Neuron (in vitro differentiated cells): ENCODE data around the gene GSTM4.
"Not testable (repeated sequence)": the region's sequence is repeated elsewhere in the genome, so short reads cannot be mapped to it uniquely, and the experiment has no call there.

Source experiments
- H2AFZ ChIP-seq: one replicate; pipeline ENCODE4 v1.6.1; 2013; ENCODE audit warnings: low read depth, mild to moderate bottlenecking, inconsistent platforms, low read length, moderate library complexity
- H3K27me3 ChIP-seq: one replicate; pipeline ENCODE4 v1.6.1; 2013; ENCODE audit warnings: low read length; ENCODE audit not compliant: insufficient read depth
- H3K36me3 ChIP-seq: one replicate; pipeline ENCODE4 v1.6.1; 2013; ENCODE audit warnings: low read length; ENCODE audit not compliant: insufficient read depth
- H3K4me1 ChIP-seq: one replicate; pipeline ENCODE4 v1.6.1; 2013; ENCODE audit warnings: low read length; ENCODE audit not compliant: insufficient read depth
- H3K4me3 ChIP-seq: 2 replicates; pipeline ENCODE4 v1.5.1; 2013; ENCODE audit warnings: mild to moderate bottlenecking, low read length, moderate library complexity
- H3K9me3 ChIP-seq: one replicate; pipeline ENCODE4 v1.6.1; 2013; ENCODE audit warnings: low read length

GSTM4 gene

DNA sequence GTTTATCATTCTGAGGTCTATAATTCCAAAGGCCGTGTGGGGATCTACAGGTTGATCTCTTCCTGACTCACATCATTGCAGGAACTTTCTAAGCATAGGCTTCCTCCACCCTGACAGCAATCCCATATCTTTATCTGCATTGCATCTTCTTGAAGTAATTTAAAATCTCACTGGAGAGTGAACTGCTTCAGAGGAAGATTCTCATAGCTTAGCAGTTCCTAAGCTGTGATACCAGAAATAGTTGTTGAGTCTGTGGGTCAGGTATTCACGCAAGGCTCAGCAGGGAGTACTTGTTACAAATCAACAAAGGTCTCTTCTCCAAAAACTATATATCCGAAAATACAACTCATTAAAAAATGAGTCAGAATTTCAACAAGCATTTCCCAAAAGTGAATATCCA is 39.2 kb downstream of the GSTM4 start:
- H3K9me3 ChIP-seq, H3K4me1 ChIP-seq, H3K36me3 ChIP-seq, H2AFZ ChIP-seq, H3K27me3 ChIP-seq, H3K4me3 ChIP-seq: not testable (repeated sequence)

GRCh38 chr1:109697066-109697465 is 41.2 kb downstream of the GSTM4 start:
- Histone ChIP-seq H2AFZ (no peak overlapping the region), H3K9me3 (no peaks in the 10 kb centered on the region), H3K4me1 (no peaks in the 10 kb centered on the region), H3K27me3 (no peaks in the 10 kb centered on the region), H3K36me3 (no peaks in the 10 kb centered on the region), H3K4me3 (no peak overlapping the region)

DNA sequence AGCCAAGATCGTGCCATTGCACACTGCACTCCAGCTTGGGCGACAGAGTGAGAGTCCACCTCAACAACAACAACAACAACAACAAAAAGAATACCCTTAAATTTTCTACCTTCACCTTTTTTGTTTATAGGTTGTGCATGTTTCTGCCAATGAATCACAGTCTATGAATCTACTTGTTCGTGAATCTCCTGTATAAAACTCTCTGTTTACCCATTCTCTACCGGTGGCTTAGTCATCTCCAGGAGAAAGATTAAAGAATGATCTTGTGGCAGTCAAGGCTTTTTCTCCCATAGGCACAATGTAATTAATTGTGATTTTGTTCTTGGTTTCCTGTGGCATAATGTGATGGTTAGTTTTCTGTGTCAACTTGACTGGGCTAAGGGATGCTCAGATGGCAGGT is 42.0 kb downstream of the GSTM4 start:
- H3K36me3 ChIP-seq = not testable (repeated sequence)

GRCh38 chr1:109702940-109703339 is 47.0 kb downstream of the GSTM4 start:
- not testable (repeated sequence) for H3K4me3 ChIP-seq, H3K4me1 ChIP-seq, H2AFZ ChIP-seq, H3K27me3 ChIP-seq, H3K36me3 ChIP-seq, H3K9me3 ChIP-seq

More for the DNA sequence above, 42.0 kb downstream of the GSTM4 start:
- H3K4me3 ChIP-seq, H2AFZ ChIP-seq, H3K27me3 ChIP-seq, H3K4me1 ChIP-seq, H3K9me3 ChIP-seq: not testable (repeated sequence)

GRCh38 chr1:109704173-109704572 is 48.3 kb downstream of the GSTM4 start:
- H3K4me1 ChIP-seq = no peaks in the 10 kb centered on the region
- H3K9me3 ChIP-seq = no peaks in the 10 kb centered on the region
- no peaks in the 10 kb centered on the region for H3K27me3 ChIP-seq
- H3K4me3 ChIP-seq = no peak overlapping the region
- H2AFZ ChIP-seq = no peak overlapping the region
- no peaks in the 10 kb centered on the region for H3K36me3 ChIP-seq

GRCh38 chr1:109705411-109705810 is 49.5 kb downstream of the GSTM4 start:
- no peaks in the 10 kb centered on the region for H3K4me1 ChIP-seq

GRCh38 chr1:109708949-109709348 is 53.0 kb downstream of the GSTM4 start:
- not testable (repeated sequence) for H3K4me3 ChIP-seq, H3K4me1 ChIP-seq, H3K9me3 ChIP-seq

More at GRCh38 chr1:109705411-109705810, 49.5 kb downstream of the GSTM4 start:
- Histone ChIP-seq H3K4me3 (no peak overlapping the region), H2AFZ (no peak overlapping the region), H3K36me3 (no peaks in the 10 kb centered on the region), H3K9me3 (no peaks in the 10 kb centered on the region), H3K27me3 (no peaks in the 10 kb centered on the region)

DNA sequence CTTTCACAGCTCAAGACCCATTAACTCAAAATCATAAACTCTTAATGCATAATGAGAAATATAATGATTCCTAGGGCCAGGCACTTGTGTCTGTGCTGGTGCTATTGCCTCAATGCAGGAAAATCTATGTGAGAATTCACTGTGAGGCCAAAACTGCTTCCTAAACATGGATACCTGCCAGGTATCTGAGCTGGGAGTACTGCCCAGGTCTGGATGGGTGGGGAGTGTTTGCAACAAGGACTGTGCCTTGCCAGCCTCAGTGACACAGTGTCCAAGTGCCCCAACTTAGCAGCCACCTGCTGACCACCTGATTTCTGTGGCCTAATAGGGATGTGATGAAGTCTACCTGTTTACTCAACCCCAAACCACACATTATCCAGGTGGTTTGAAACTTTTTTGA is 53.9 kb downstream of the GSTM4 start:
- H3K27me3 ChIP-seq, H2AFZ ChIP-seq, H3K4me3 ChIP-seq, H3K9me3 ChIP-seq, H3K36me3 ChIP-seq, H3K4me1 ChIP-seq: not testable (repeated sequence)

More at GRCh38 chr1:109708949-109709348, 53.0 kb downstream of the GSTM4 start:
- H3K27me3 ChIP-seq, H3K36me3 ChIP-seq, H2AFZ ChIP-seq: not testable (repeated sequence)
